ENCODE measurements around the gene CRABP2.

The CRABP2 gene

DNA sequence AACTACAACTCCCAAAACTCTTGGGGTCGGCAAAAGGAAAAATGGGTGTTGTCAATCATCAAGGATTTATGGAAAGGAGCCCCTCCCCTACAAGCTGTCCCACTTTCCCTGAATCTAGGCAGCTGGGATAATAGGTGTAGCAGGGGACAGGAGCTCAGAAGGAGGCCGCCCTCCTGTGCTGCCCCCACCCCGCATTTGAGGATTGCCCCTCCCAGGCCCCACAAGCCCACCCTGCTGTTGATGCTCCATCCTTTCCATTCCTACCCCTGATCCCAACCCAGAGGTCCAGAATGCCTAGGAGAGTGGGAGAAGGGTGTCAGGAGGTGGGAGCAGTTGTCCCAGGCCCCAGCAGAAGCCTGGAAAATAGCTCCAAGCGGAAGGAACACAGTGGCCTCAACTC, 37.4 kb upstream of the CRABP2 start:
- DNase-seq (ENCODE audit: extremely low read depth in 1 of 2, low read depth in 1 of 2) = no peak

DNA sequence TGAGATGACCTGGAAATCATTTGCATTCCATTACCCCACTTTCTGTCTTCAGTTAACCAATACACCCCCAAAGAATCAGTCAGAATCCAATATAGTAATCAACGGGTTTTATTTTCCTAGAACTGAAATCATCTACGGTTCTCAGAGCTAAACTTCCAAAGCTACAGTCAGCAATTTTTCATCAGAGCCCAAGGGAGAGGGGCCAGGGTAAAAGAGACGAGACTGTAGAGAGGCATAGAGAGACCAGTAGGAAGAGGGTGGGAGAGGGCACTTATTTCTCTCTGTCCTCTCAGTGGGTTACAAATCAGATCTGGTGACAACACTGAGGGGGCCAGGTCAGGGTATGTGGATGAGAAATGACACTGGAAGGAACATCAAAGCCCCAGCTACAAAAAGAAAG, 36.6 kb upstream of the CRABP2 start:
- DNase-seq (ENCODE audit: extremely low read depth in 1 of 2, low read depth in 1 of 2) = no peak

DNA sequence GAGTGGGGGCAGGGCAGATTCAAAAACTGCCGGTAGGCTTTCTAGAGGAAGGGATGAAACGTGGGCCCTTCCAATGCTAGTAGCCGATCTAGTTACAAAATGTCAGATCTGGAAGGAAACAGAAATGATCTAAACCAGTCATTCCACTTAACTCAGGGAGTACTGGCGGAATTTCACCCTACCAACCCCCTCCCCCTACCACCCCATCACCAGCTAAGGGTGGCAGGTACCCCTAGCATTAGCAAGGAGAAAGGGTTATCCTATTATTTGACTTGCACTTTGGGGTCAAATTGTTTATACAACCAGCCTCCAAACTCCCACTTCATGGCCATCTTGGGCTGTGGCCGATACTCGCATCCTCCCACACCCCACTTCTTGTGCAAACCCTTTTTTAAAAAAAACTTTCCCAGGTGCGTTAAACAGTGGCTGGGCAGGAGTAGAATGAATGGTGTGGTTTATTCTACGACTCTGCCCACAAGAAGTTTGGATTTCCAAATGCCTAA, 36.1 kb upstream of the CRABP2 start:
- DNase-seq (ENCODE audit: extremely low read depth in 1 of 2, low read depth in 1 of 2) = no peak

DNA sequence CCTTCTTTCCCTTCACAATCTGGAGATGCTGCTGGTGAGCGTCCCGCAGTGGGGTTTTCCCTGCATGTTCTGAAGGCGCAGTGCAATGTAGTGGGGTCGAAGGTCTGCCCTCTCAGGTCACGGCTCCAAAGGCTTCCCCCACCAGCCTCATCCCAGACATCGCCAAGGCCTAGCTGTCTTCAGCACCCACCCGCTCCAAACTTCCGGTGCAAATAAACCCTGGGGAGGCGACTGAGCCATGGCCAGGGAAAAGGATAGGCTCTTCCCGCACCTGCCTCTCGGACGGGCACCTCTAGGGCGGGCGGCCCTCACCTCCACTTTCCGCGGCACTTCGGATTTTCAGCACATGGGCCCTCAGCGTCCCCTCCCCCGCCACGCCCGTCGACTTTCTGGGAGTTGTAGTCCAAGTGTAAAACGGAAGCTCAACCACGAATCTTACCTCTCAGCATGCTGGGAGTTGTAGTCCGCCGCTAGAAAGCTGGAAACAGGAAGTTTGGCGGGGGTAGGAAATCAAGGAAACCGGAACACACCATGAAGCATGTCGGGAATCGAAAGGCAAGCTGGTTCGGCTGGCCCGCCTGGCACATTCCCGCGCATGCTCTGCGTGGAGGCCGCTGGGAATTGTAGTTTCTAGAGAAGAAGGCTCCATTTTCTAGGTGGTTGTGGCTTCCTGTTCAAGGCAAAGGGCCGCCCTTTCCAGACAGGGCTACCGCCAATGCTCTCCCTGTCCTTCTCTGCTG, 35.5 kb upstream of the CRABP2 start, which contains the start of gene MRPL24:
Gene MRPL24, minus strand, starts transcription at position 348 of the 740 bp plus-strand sequence. CDS start 2,384 bp downstream, outside the sequence.
- peak; percentile 86 to 96 for DNase-seq (ENCODE audit: extremely low read depth in 1 of 2, low read depth in 1 of 2)

DNA sequence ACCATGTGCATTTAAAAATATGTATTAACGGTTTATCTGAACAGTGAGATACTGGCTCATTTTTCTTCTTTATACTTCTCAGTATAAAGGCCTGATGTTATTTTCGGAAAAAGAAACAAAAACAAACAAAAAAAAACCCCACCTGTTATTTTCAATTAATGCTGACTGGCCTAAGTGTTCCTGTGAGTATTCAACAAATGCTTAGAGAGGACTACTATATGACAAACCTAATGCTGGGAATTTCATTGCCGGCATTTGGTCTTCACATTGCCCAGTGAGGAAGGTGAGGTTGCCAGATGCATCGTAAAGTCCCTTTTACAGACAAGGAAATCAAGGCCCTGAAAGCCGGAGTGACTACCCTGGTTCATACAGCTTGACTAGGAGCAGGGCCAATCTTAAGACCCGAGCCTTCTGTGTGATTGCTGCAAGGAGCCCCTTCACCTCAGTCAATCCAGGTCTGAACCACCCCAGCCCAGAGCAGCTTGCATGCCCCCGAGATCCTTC, 34.9 kb upstream of the CRABP2 start:
- no peak for DNase-seq (ENCODE audit: extremely low read depth in 1 of 2, low read depth in 1 of 2)

DNA sequence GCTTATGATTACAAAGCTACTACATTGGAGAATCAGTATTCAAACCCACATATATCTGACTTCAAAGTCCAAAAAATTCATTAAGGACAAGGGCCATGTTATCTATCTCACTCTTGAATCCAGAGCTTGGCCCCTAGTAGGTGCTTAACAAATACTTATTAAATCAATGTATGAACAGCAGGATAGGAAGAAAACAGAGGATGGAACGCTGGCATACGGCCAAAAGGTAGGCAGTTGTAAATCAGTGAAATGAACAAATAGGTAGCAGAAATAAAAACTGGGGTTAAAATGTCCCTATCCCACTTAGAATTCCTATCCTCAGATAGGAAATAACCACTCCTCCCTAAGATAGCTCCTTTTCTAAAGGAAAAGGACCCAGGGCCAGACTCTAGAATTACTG, 33.5 kb upstream of the CRABP2 start:
- DNase-seq (ENCODE audit: extremely low read depth in 1 of 2, low read depth in 1 of 2) = no peak

DNA sequence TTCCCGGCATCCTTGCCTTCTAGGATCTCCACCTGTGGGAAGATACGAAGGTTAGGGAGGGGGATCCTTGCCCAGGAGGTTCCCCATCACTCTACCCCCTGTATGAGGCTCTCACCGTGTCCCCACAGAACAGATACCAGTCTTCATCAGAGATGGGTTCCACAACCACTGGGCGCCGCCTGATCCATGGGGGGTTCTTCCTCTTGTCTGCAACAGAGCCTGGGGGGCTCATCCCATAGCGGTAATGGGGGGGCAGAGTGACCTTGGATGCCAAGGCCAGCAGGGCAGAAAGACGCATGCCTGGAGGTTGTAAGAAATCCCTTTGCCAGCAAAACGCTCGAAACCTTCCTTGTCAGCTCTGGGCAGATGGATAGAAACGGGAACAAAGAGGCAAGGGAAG, 33.0 kb upstream of the CRABP2 start:
- DNase-seq (ENCODE audit: extremely low read depth in 1 of 2, low read depth in 1 of 2) = no peak

DNA sequence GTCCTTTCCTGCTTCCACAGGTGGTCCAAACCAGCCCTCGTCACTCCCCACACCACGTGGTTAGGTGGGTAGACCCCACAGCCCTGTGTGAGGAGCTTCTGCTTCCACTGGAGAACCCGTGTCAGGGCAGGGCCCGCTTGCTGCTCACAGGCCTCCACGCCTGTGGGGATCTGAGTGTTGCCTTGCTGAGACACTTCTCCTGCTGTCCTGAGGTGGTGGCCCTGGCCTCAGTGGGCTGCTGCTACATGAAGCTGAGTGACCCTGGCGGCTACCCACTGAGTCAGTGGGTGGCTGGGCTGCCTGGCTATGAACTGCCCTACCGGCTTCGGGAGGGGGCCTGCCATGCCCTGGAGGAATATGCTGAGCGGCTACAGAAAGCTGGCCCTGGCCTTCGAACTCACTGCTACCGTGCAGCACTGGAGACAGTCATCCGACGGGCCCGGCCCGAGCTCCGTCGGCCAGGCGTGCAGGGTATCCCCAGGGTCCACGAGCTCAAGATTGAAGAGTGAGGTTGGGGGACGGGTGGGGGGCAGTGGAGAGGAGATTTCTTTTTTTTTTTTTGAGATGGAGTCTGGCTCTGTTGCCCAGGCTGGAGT, 28.7 kb upstream of the CRABP2 start:
- no peak for DNase-seq (ENCODE audit: extremely low read depth in 1 of 2, low read depth in 1 of 2)

DNA sequence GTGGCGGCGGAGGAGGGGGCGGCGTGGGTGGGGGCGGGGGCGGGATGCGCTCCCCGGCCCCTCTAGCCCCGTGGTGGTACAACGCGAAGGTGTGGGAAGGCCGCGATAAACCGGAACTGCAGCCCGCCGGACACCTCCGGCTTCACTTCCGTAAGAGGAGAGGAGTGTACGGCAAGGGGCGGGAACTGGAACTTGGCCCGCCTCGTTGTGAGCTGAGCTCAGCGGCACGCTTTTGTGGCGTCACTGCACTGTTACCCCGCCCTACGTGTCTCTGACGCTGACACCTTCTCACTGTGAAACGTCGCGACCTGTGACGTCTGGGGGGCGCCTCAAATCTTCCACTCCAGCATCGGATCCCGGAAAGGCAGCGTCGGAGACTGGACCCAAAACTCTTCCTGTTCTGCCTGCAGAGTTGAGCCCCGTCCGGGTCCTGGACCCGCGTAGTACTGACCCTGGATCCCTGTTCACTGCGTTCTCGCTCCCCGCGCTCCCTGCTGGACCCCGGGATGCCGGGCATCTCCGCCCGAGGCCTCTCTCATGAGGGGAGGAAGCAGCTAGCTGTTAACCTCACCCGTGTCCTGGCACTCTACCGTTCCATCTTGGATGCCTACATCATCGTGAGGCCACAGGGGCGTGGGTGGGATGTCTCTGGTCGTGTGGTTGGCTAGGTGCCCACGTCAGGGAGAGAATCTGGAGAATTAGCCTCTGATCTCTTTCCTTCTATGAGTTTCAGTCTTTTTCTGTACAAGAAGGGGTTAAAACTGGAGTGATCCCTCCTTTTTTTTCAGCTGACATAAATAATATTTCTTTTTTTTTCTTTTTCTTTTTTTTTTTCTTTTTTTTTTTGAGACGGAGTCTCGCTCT, 23.4 kb upstream of the CRABP2 start, which contains the start of gene ISG20L2:
Gene ISG20L2, minus strand, starts transcription at position 168 of the 864 bp plus-strand sequence. CDS start 1,114 bp downstream, outside the sequence.
- DNase-seq (ENCODE audit: extremely low read depth in 1 of 2, low read depth in 1 of 2) = peak; percentile 89 to 97

DNA sequence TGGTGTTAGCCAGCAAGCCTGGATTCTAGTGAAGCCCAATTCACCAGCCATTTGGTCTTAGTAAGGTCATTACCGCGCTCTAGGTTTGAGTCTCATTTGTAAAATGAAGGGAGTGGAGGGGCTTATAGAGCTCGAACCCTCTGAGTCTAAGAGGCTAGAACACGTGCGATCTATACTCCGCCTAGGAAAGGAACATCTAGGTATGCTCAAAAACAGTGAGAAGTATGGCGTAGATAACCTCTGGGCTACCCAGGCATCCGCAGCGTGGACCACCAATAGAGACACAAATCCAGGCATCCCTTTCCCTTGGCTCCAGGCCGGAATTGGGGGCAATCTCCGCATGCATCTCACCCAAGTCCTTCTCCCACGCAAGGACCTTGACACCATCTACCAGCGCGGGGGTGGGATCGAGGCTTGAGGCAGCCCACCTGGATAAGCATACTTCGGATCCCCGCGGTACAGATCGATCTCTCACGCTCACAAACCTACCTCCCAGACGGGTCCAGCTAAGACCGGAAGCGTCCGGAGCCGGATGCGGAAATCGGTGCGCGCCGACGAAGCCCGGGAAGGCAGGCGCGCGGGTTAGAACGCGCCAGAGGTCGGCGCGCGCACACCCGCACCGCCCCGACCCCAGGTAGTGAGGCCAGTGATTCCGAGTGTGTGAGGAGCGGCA, 22.7 kb upstream of the CRABP2 start, which contains the start of gene METTL25B:
Gene METTL25B, plus strand, starts transcription at position 544 of the 673 bp plus-strand sequence. CDS start 636 bp downstream, outside the sequence.
- DNase-seq (ENCODE audit: extremely low read depth in 1 of 2, low read depth in 1 of 2) = peak; percentile 70 to 73

DNA sequence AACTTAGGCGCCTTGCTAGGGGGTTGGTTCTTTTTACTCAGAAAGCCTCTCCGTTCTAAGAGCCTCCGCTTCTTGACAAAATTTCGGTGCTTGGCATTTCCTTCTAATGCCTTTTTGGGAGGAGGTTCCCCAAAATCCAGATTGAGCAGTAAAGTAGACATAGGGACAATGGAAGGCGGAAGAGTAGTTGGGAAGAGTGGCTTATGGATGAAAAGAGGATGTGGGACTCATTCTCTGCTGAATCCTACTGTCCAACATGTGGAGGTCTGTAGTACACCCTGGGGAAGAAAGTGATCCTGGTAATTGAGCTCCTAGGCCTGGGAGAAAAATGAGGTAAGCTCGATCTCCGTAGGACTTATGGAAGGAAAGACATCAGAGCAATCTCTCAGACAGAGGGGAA, 22.1 kb upstream of the CRABP2 start:
- no peak for DNase-seq (ENCODE audit: extremely low read depth in 1 of 2, low read depth in 1 of 2)

DNA sequence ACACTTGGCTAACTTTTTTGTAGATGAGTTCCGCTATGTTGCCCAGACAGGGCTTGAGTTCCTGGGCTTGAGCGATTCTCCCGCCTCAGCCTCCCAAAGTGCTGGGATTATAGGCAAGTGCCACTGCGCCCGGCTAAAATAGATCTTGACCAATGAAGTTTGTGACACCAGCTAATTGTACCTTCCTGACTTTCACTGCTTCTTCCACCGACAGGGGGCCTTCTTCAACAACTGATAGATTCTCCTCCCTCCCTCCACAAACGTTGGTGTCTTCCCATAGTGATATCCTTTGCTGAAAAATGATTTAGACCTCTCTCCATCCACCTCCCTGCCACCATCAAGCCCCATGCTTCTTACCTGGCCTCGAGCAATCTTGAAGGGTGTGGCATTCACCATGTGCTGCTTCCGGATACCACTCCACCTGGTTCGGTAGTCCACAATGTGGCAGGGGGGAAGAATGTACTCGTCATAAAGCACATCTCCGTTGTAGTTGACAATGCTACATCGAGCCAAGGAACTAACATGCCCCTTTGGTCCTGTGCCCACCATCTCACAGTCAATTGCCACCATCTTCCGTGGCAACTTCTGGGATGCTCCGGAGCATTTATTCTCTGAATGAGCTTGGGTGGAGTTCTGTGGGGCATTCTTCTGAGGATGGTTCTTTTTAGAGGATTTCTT, 21.3 kb upstream of the CRABP2 start:
- DNase-seq (ENCODE audit: extremely low read depth in 1 of 2, low read depth in 1 of 2) = no peak

DNA sequence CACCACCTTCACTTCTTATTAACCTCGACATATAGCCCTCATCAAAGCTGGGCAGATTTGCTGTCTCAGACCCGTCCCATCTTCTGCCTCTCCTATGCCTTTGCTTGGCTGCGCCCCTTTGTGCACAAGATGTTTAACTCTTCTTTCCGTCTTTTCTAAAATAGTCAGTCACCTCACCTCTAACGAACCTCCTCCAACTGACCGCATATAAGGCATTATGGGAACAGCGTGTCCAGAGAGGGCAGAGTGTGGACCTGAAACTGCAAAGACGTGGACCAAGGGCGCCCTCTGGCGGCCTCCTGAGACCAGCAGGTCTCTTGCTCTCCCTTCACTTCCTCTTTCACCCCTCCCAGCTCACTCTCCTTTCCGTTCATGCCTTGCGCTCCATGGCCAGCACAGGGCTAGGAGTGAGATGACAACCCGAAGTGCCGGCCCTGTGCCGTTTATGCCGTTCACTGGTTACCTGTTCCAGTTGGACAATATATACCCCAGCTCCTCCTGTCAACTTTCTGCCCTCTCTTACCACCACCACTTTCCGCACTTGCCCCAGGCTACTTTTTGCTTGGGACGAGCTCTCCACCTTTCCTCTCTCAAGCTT, 20.4 kb upstream of the CRABP2 start:
- peak; percentile 49 to 71 for DNase-seq (ENCODE audit: extremely low read depth in 1 of 2, low read depth in 1 of 2)

DNA sequence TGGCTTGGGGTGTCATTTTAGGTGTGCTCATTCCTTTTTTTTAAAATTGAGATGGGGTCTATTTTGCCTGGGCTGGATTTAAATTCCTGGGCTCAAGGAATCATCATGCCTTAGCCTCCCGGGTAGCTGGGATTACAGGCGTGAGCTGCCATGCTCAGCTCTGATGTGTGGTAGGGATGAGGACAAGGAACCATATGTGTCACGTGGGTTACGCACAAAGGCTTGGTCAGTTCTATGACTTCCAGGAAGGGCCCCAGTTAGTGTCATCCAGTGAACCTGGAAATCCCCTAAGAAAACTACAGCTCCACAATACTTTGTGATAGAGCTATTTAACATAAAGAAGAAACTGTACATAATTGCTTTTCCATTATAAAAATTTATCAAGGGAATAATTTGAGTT, 16.2 kb upstream of the CRABP2 start:
- DNase-seq (ENCODE audit: extremely low read depth in 1 of 2, low read depth in 1 of 2) = no peak

DNA sequence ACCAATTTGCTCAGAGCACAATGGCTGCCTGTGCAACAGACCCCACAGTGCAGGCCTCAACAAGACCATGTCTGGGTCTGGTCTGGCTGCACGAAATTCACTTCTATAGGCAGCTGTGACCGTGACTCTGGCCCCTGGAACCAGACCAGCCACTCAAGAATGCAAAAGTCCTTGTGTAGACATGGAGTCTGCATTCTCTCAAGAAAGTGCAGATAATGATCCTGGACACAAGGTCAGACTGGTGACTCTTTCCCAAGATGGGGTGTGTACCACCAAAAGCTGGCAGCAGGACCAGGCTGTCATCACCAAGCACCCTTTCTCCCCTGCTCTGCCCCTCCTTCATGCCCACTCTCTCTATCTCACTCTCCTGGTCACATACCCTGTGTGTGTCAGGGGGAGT, 15.7 kb upstream of the CRABP2 start:
- no peak for DNase-seq (ENCODE audit: extremely low read depth in 1 of 2, low read depth in 1 of 2)

DNA sequence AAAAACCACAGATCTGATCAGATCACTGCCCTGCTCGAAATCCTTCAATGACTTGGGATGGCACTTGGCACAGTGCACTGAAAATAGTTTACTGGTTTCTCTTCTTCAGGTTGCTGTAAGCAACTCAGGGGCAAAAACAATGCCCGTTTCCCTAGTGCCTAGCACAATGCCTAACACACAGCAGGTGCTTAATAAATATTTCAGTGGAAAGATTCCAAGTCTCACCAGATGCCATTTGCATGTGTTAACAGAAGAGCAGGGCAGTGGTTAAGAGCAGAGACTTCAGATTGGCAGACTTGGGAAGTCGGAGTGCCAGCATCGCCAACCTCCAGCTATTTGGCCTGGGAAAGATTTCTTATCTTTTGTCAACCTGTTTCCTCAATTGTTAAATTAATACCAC, 12.0 kb upstream of the CRABP2 start:
- DNase-seq (ENCODE audit: extremely low read depth in 1 of 2, low read depth in 1 of 2) = no peak

DNA sequence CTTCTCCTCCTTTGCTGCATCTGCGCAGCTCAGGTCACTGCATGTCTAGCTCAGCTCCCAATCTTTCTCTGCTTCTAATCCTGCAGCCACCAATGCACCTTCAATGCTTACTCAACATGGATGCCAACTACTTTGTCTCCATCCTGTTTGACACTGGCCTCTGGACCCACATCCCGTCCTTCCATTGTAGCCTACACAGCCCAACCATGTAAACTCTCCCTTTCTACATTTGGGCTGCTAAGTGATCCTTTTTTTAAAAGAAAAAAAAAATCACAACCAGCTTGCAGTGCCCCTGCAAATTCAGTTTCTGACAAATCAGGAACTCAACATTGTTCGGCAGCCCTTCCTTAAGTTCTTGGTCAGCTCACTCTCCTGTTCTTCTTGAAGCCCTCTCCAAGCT, 9.4 kb upstream of the CRABP2 start:
- no peak for DNase-seq (ENCODE audit: extremely low read depth in 1 of 2, low read depth in 1 of 2)

DNA sequence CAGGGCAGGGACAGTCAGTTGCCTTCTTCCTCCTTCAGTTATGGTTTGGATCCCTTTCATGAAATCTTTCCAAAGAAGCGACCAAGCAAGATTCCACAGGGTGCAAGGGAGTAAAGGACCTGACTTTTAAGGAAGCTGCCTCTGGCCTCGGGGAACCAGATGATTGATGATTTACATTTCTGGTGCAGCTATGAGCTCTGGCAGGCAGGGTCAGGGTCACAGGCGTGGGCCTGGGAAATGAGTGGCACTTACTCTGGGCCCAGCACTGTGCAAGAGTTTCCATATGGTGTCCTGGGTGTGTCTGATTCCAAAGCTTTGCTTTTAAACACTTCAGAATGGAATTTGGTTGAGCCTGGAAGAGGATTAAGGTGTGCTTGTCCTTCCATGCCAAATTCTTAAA, 7.2 kb upstream of the CRABP2 start:
- DNase-seq (ENCODE audit: extremely low read depth in 1 of 2, low read depth in 1 of 2) = no peak

DNA sequence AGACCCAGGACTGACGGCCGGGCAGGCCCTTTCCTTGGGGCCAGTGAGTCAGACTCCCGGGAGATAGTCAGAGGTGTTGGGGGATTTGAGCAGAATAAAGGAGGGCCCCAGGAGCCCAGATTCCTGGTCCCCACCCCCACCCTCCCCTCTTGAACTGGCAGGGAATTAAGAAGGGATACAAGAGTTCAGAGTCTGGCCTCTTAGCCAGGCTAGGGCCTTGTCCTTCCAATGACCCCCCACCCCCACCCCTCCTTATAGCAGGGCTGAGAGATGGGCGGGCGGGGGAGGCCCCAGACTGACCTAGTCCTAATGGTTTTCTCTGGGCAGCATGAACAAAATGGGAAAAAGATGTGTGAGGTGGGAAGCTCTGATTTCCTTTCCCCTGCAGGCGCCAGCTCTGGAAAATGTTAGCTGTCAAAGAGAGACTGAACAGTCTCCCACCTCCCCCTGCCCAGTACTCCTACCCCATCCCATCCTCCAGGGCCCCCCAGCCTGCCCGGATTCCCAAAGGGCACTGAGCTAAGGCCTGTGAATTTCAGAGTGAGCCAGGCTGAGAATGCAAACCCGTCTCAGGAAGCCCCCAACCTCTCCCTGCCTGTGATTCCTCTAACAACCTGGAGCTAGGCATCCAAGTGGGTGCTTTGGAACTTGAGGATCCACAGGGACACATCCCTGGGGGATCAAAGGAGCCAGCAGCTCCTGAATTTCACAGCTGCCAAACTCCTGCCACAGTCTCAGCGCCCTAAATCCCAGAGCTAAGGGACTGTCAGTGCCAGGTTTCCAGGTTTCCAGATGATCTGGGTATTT, 5.8 kb upstream of the CRABP2 start:
- DNase-seq (ENCODE audit: extremely low read depth in 1 of 2, low read depth in 1 of 2) = no peak
